ENCODE results near the gene MACROD1.

Gene MACROD1

GRCh38 chr11:64019106-64020037, 146.5 kb downstream of the MACROD1 start:
- H3K27ac ChIP-seq (ENCODE audit: insufficient read depth, low read length, poor library complexity, severe bottlenecking): no peak overlapping the region
- H3K36me3 ChIP-seq (ENCODE audit: control insufficient read depth, insufficient read depth, low read length): no peaks in the 10 kb centered on the region
- no peaks in the 10 kb centered on the region for H3K9me3 ChIP-seq (ENCODE audit: control insufficient read depth, low read length)
- H3K4me1 ChIP-seq (ENCODE audit: control insufficient read depth, insufficient read depth, low read length, poor library complexity, severe bottlenecking): no peaks in the 10 kb centered on the region
- no peak for DNase-seq
- no peak overlapping the region for H3K4me3 ChIP-seq (ENCODE audit: insufficient read depth, low read depth, low read length, poor library complexity, severe bottlenecking)
- H3K27me3 ChIP-seq (replicated peaks; ENCODE audit: control insufficient read depth, insufficient read depth, low read length, poor library complexity, severe bottlenecking): no peaks in the 10 kb centered on the region

GRCh38 chr11:64018310-64018709, 147.6 kb downstream of the MACROD1 start:
- Histone ChIP-seq H3K36me3 (ENCODE audit: control insufficient read depth, insufficient read depth, low read length) (no peaks in the 10 kb centered on the region), H3K4me1 (ENCODE audit: control insufficient read depth, insufficient read depth, low read length, poor library complexity, severe bottlenecking) (no peaks in the 10 kb centered on the region), H3K27ac (ENCODE audit: insufficient read depth, low read length, poor library complexity, severe bottlenecking) (no peak overlapping the region), H3K4me3 (ENCODE audit: insufficient read depth, low read depth, low read length, poor library complexity, severe bottlenecking) (no peak overlapping the region), H3K27me3 (replicated peaks; ENCODE audit: control insufficient read depth, insufficient read depth, low read length, poor library complexity, severe bottlenecking) (no peaks in the 10 kb centered on the region), H3K9me3 (ENCODE audit: control insufficient read depth, low read length) (no peaks in the 10 kb centered on the region)
- DNase-seq: no peak

DNA sequence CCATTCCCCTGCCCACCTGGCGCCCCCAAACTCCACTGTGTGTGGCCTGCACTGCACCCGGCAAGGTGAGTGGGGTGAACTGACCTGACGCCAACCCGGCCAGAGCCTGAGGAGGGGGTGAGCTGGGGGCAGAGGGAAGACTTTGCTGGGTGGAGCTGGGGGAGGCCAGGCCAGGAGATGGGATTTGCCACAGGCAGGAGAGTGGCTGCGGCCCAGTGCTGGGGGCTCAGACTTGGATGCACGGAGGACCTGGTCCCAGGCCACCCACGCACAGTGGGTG, 148.0 kb downstream of the MACROD1 start:
- Histone ChIP-seq H3K9me3 (ENCODE audit: control insufficient read depth, low read length) (no peaks in the 10 kb centered on the region), H3K27ac (ENCODE audit: insufficient read depth, low read length, poor library complexity, severe bottlenecking) (no peak overlapping the region), H3K4me3 (ENCODE audit: insufficient read depth, low read depth, low read length, poor library complexity, severe bottlenecking) (no peak overlapping the region), H3K36me3 (ENCODE audit: control insufficient read depth, insufficient read depth, low read length) (no peaks in the 10 kb centered on the region), H3K27me3 (replicated peaks; ENCODE audit: control insufficient read depth, insufficient read depth, low read length, poor library complexity, severe bottlenecking) (no peaks in the 10 kb centered on the region), H3K4me1 (ENCODE audit: control insufficient read depth, insufficient read depth, low read length, poor library complexity, severe bottlenecking) (no peaks in the 10 kb centered on the region)
- DNase-seq: no peak

DNA sequence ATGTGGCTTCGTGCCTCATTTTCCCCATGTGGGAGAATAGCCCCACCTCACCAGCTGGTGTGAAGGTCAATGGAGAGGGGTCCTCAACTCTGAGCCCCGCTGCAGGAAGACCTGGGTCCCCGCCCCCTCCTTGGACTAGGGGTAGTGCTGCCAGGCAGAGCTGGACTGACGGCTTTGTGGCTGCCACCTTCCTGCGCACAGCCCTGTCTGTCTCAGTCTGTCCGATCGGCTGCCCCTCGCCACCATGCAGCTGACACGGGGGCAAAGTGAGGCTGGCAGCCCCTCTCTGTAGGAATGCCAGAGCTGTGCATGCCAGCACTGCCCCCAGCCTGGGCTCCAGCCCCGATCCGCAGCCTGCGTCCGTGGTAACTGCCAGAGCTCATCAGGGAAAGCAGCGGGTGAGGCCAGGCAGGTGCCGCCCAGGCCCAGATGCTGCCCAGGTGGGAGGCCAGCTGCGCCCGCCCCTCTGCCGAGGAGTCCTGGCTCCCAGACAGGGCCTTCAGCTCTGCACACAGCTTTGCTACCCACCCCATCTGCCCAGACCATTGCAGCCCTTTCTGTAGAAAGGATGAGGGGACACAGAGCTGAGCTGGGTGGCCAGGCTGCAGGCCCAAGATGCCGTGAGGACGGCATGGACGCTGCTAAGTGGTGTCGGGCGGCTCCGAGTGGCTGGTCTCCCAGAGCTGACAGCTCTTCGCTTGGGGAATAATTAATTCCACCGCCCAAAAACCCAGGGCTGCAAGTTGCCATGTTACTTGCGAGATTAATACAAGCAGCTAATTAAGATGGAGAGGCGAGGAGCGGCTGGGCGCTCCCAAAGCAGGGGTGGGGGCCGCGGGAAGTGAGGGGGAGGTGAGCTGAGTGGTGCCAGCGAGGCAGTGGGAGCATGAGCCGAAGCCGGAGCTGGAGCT, 149.7 kb downstream of the MACROD1 start:
- no peaks in the 10 kb centered on the region for H3K27me3 ChIP-seq (replicated peaks; ENCODE audit: control insufficient read depth, insufficient read depth, low read length, poor library complexity, severe bottlenecking)
- no peak for DNase-seq
- no peaks in the 10 kb centered on the region for H3K9me3 ChIP-seq (ENCODE audit: control insufficient read depth, low read length)
- no peaks in the 10 kb centered on the region for H3K36me3 ChIP-seq (ENCODE audit: control insufficient read depth, insufficient read depth, low read length)
- no peaks in the 10 kb centered on the region for H3K4me1 ChIP-seq (ENCODE audit: control insufficient read depth, insufficient read depth, low read length, poor library complexity, severe bottlenecking)
- H3K4me3 ChIP-seq (ENCODE audit: insufficient read depth, low read depth, low read length, poor library complexity, severe bottlenecking): no peak overlapping the region
- H3K27ac ChIP-seq (ENCODE audit: insufficient read depth, low read length, poor library complexity, severe bottlenecking): no peak overlapping the region

GRCh38 chr11:64015510-64015909, 150.4 kb downstream of the MACROD1 start:
- Histone ChIP-seq H3K4me3 (ENCODE audit: insufficient read depth, low read depth, low read length, poor library complexity, severe bottlenecking) (no peak overlapping the region), H3K9me3 (ENCODE audit: control insufficient read depth, low read length) (no peaks in the 10 kb centered on the region), H3K27me3 (replicated peaks; ENCODE audit: control insufficient read depth, insufficient read depth, low read length, poor library complexity, severe bottlenecking) (no peaks in the 10 kb centered on the region), H3K4me1 (ENCODE audit: control insufficient read depth, insufficient read depth, low read length, poor library complexity, severe bottlenecking) (no peaks in the 10 kb centered on the region), H3K36me3 (ENCODE audit: control insufficient read depth, insufficient read depth, low read length) (no peaks in the 10 kb centered on the region), H3K27ac (ENCODE audit: insufficient read depth, low read length, poor library complexity, severe bottlenecking) (no peak overlapping the region)
- no peak for DNase-seq

DNA sequence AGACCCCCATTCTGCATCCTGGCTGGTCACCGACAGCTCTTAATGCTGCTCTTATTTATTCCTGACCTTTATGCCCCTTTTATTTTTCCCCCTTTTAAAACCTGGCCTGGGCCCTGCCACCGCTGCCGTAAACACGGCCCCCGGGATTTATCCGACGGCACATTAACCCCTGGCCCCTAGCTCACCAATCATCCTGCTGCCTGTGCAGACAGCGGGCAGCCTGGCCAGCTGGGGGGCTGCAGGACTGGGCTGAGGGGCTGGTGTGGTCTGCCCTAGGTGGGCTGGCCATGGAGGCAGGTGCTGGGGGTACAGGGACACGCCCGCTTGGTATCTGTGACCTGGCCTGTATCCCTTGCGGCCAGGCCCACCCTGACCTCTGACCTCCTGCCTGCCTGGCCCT, 151.6 kb downstream of the MACROD1 start:
- Histone ChIP-seq H3K36me3 (ENCODE audit: control insufficient read depth, insufficient read depth, low read length) (no peaks in the 10 kb centered on the region), H3K9me3 (ENCODE audit: control insufficient read depth, low read length) (no peaks in the 10 kb centered on the region), H3K27ac (ENCODE audit: insufficient read depth, low read length, poor library complexity, severe bottlenecking) (no peak overlapping the region), H3K4me1 (ENCODE audit: control insufficient read depth, insufficient read depth, low read length, poor library complexity, severe bottlenecking) (no peaks in the 10 kb centered on the region), H3K27me3 (replicated peaks; ENCODE audit: control insufficient read depth, insufficient read depth, low read length, poor library complexity, severe bottlenecking) (no peaks in the 10 kb centered on the region), H3K4me3 (ENCODE audit: insufficient read depth, low read depth, low read length, poor library complexity, severe bottlenecking) (no peak overlapping the region)
- no peak for DNase-seq

- no peak for DNase-seq
- H3K9me3 ChIP-seq (ENCODE audit: control insufficient read depth, low read length): no peaks in the 10 kb centered on the region
- H3K27ac ChIP-seq (ENCODE audit: insufficient read depth, low read length, poor library complexity, severe bottlenecking): no peak overlapping the region
- no peaks in the 10 kb centered on the region for H3K27me3 ChIP-seq (replicated peaks; ENCODE audit: control insufficient read depth, insufficient read depth, low read length, poor library complexity, severe bottlenecking)
- no peaks in the 10 kb centered on the region for H3K36me3 ChIP-seq (ENCODE audit: control insufficient read depth, insufficient read depth, low read length)
- no peaks in the 10 kb centered on the region for H3K4me1 ChIP-seq (ENCODE audit: control insufficient read depth, insufficient read depth, low read length, poor library complexity, severe bottlenecking)
- no peak overlapping the region for H3K4me3 ChIP-seq (ENCODE audit: insufficient read depth, low read depth, low read length, poor library complexity, severe bottlenecking)
Observed at GRCh38 chr11:64013141-64013896, 152.6 kb downstream of the MACROD1 start.

DNA sequence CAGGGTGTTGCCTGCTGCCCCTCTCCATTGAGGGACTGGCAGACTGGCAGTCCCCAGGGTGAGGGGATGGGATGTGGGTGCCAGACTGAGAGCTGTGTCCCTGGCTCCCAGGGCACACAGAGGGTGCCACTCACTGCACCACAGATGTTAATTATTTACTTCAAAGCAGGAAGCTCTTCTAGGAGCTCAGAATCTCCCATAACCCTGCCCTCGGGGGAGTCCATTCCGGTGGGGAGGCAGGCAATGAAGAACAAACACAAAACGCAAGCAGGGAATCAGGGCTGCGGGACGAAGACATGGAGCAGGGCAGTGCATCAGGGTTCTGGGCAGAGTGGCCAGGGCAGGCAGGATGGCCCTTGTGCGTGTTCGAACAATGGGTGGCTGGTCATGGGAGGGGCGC, 154.5 kb downstream of the MACROD1 start:
- DNase-seq: no peak
- Histone ChIP-seq H3K27ac (ENCODE audit: insufficient read depth, low read length, poor library complexity, severe bottlenecking) (no peak overlapping the region), H3K4me1 (ENCODE audit: control insufficient read depth, insufficient read depth, low read length, poor library complexity, severe bottlenecking) (peaks cover 7% of the 10 kb centered on the region), H3K9me3 (ENCODE audit: control insufficient read depth, low read length) (no peaks in the 10 kb centered on the region), H3K4me3 (ENCODE audit: insufficient read depth, low read depth, low read length, poor library complexity, severe bottlenecking) (no peak overlapping the region), H3K36me3 (ENCODE audit: control insufficient read depth, insufficient read depth, low read length) (no peaks in the 10 kb centered on the region), H3K27me3 (replicated peaks; ENCODE audit: control insufficient read depth, insufficient read depth, low read length, poor library complexity, severe bottlenecking) (no peaks in the 10 kb centered on the region)

DNA sequence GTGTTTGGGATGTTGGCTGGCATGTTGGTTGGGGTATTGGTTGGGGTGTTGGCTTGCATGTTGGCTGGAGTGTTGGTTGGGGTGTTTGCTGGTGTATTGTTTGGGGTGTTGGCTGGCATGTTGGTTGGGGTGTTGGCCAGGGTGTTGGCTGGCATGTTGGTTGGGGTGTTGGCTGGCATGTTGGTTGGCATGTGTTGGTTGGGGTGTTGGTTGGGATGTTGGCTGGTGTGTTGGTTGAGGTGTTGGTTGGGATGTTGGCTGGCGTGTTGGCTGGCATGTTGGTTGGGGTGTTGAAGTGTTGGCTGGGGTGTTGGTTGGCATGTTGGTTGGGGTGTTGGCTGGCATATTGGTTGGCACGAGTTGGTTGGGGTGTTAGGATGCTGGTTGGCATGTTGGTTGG, 155.1 kb downstream of the MACROD1 start:
- Histone ChIP-seq H3K4me3 (ENCODE audit: insufficient read depth, low read depth, low read length, poor library complexity, severe bottlenecking) (no peak overlapping the region), H3K4me1 (ENCODE audit: control insufficient read depth, insufficient read depth, low read length, poor library complexity, severe bottlenecking) (peaks cover 7% of the 10 kb centered on the region), H3K27me3 (replicated peaks; ENCODE audit: control insufficient read depth, insufficient read depth, low read length, poor library complexity, severe bottlenecking) (no peaks in the 10 kb centered on the region), H3K36me3 (ENCODE audit: control insufficient read depth, insufficient read depth, low read length) (no peaks in the 10 kb centered on the region), H3K9me3 (ENCODE audit: control insufficient read depth, low read length) (no peaks in the 10 kb centered on the region), H3K27ac (ENCODE audit: insufficient read depth, low read length, poor library complexity, severe bottlenecking) (no peak overlapping the region)
- no peak for DNase-seq

All from effector memory CD4-positive, alpha-beta T cell (primary cell).